GM12878 (cell line): ENCODE measurements around the gene FAM117B. TPM values are rescaled to one million over a fixed set of nuclear protein-coding genes. Genes with fewer than 3 reads are reported as not detected.

ENCODE experiments used
- ATAC-seq: fragments of 200-7000 bp; cut with Tn5 transposase; 3 replicates; pipeline ENCODE4 v1.9.1; 2020; ENCODE audit warnings: mild to moderate bottlenecking, moderate library complexity
- BruUV-seq: library from RNA; stranded (reverse); fragments of 400-500 nt; replicated peaks from 2 replicates; lab custom pipeline; 2021; lab: Mats Ljungman, UMichigan
- CTCF ChIA-PET: fragments of 300-600 bp; sonication (Branson Sonifier 250); formaldehyde crosslinking; extraction: SDS; loops from one replicate; lab custom pipeline; 2021; ENCODE audit warnings: inconsistent platforms; lab: Yijun Ruan, JAX
- POLR2A ChIA-PET: fragments of 350-600 bp; formaldehyde crosslinking; extraction: SDS; loops from one replicate; lab custom pipeline; 2021; ENCODE audit warnings: inconsistent platforms; lab: Charles Lee
- RAD21 ChIA-PET: fragments of 300-600 bp; sonication (Branson Sonifier 250); formaldehyde crosslinking; loops from one replicate; lab custom pipeline; 2023; ENCODE audit warnings: antibody characterized with exemption; ENCODE audit not compliant: unreplicated experiment; lab: Charles Lee
- SMC1A ChIA-PET: fragments of 300-600 bp; sonication (Branson Sonifier 250); formaldehyde crosslinking; loops from one replicate; lab custom pipeline; 2023; ENCODE audit not compliant: unreplicated experiment, uncharacterized antibody; lab: Charles Lee
- DNase-seq: peaks from one replicate; pipeline ENCODE4 v3.0.0-alpha.2; 2011; ENCODE audit warnings: low read depth, low spot score
- FAIRE-seq: peaks from 3 replicates; lab custom pipeline; 2011; peaks lifted over from hg19 to GRCh38; lab: Jason Lieb, UNC
- H2AFZ ChIP-seq: 2 replicates; pipeline ENCODE4 v1.6.0; 2011; ENCODE audit warnings: low read depth, low read length, control low read depth; ENCODE audit not compliant: control insufficient read depth
- H3K27ac ChIP-seq: 2 replicates; pipeline ENCODE4 v1.5.1; 2011; ENCODE audit warnings: control low read depth; ENCODE audit not compliant: control insufficient read depth, insufficient read depth
- H3K27me3 ChIP-seq, 2 experiments: replicated peaks in 1 of 2; 2 replicates each; pipeline versions ENCODE4 v1.6.0 to v1.6.1; 2011; ENCODE audit warnings: low read length in 1 of 2; ENCODE audit not compliant: control insufficient read depth in 2 of 2, insufficient read depth in 2 of 2
- H3K36me3 ChIP-seq, 2 experiments: 2 replicates each; pipeline ENCODE4 v1.5.1; 2011; ENCODE audit warnings: low read length in 1 of 2; ENCODE audit not compliant: control insufficient read depth in 2 of 2, insufficient read depth in 2 of 2
- H3K4me1 ChIP-seq: 2 replicates; pipeline ENCODE4 v1.6.1; 2011; ENCODE audit warnings: mild to moderate bottlenecking, low read length, moderate library complexity, mixed read lengths; ENCODE audit not compliant: control insufficient read depth, insufficient read depth
- H3K4me2 ChIP-seq: 2 replicates; pipeline ENCODE4 v1.6.0; 2011; ENCODE audit warnings: control low read depth; ENCODE audit not compliant: control insufficient read depth, insufficient read depth
- H3K4me3 ChIP-seq: fragments of 200-600 bp; sonication (generic); 2 replicates; pipeline ENCODE4 v1.5.1; 2016
- H3K79me2 ChIP-seq: 2 replicates; pipeline ENCODE4 v1.6.0; 2011; ENCODE audit warnings: low read length; ENCODE audit not compliant: control insufficient read depth, insufficient read depth
- H3K9ac ChIP-seq: 2 replicates; pipeline ENCODE4 v1.8.0; 2011; ENCODE audit warnings: low read length, control low read depth, mixed read lengths; ENCODE audit not compliant: control insufficient read depth, insufficient read depth
- H3K9me3 ChIP-seq: replicated peaks from 3 replicates; pipeline ENCODE4 v1.5.1; 2011; ENCODE audit warnings: mild to moderate bottlenecking, low read length; ENCODE audit not compliant: control insufficient read depth, insufficient read depth
- H4K20me1 ChIP-seq: 2 replicates; pipeline ENCODE4 v1.6.0; 2011; ENCODE audit not compliant: control insufficient read depth, insufficient read depth
- E2F4 ChIP-seq: IDR thresholded peaks from 2 replicates; pipeline ENCODE4 v1.6.1; 2012; ENCODE audit warnings: low read depth, low read length, improper control_type of control experiment
- ELK1 ChIP-seq: IDR thresholded peaks from 2 replicates; pipeline ENCODE4 v1.6.1; 2012; ENCODE audit warnings: low read depth, low read length, improper control_type of control experiment
- EZH2 ChIP-seq: IDR thresholded peaks from 2 replicates; pipeline ENCODE4 v1.6.1; 2012; ENCODE audit warnings: low read depth, mild to moderate bottlenecking, control low read depth, inconsistent platforms, low read length, borderline replicate concordance; ENCODE audit not compliant: control insufficient read depth
- PKNOX1 ChIP-seq: fragments of 450-650 bp; IDR thresholded peaks from 2 replicates; pipeline ENCODE4 v1.6.1; 2016; ENCODE audit warnings: mild to moderate bottlenecking
- WGBS: methylation state at CpG from one replicate; pipeline ENCODE4 v1.1.6; 2016; ENCODE audit warnings: low lambda C conversion rate; ENCODE audit not compliant: insufficient replicate concordance, insufficient coverage; ENCODE audit errors: missing lambda C conversion rate; 5-methylcytosine and 5-hydroxymethylcytosine counted together
- in situ Hi-C: fragments of 300-500 bp; cut with MboI; formaldehyde crosslinking; loops from 9 replicates; pipeline ENCODE4 v1.14.3; 2018; ENCODE audit warnings: mixed read lengths
- intact Hi-C: fragments of 100-400 bp; cut with micrococcal nuclease; formaldehyde crosslinking; loops from one replicate; pipeline ENCODE4 v1.14.2; 2022; ENCODE audit not compliant: unreplicated experiment
- polyA plus RNA-seq, 11 experiments: library from polyadenylated mRNA; depleted of rRNA in 4 of 11; unstranded in 6 of 11; stranded (reverse) in 5 of 11; fragments of >200 nt; fragmentation: Nextera tagmentation in 4 of 11; fragmentation: Illumina TruSeq in 1 of 11; extraction: Ambion mirVana in 4 of 11; extraction: Trizol in 1 of 11; gene quantifications; 1 replicate in 1 of 11; 2 replicates in 10 of 11; pipeline versions ENCODE4 v1.2.1 to v1.2.3, GENCODE V29; 2011 to 2016; ENCODE audit warnings: inconsistent platforms in 2 of 11, missing spikeins in 2 of 11, low read depth in 1 of 11
- total RNA-seq, 4 experiments: library from RNA; depleted of rRNA in 3 of 4; stranded (reverse); fragments of >200 nt in 3 of 4; fragmentation: Illumina TruSeq in 1 of 4; extraction: Trizol in 1 of 4; gene quantifications; 2 replicates each; pipeline versions ENCODE4 v1.2.1 to v1.2.3, GENCODE V29; 2013 to 2021

The FAM117B gene
- total and polyA plus RNA-seq, 10 of the 15 experiments (the other 5 are each of a cell fraction or from before 2014, with no cell fraction given) = 1.6 to 7.6 (median 4.2) TPM

GRCh38 chr2:202639231-202639630, 4.5 kb downstream of the FAM117B start:
- Histone ChIP-seq H3K4me2 (peak overlapping the region; percentile 21), H3K4me3 (no peak overlapping the region), H4K20me1 (no peaks in the 10 kb centered on the region), H3K36me3 (no peaks in the 10 kb centered on the region), H3K4me1 (peaks cover 17% of the 10 kb centered on the region), H3K79me2 (peaks cover 26% of the 10 kb centered on the region), H3K27ac (no peak overlapping the region), H3K9ac (no peak overlapping the region), H3K27me3 (no peaks in the 10 kb centered on the region), H3K9me3 (no peaks in the 10 kb centered on the region), H2AFZ (no peak overlapping the region)
- BruUV-seq = no TSS peak
- FAIRE-seq (no peak), DNase-seq (no peak), ATAC-seq (no peak)
- ChIA-PET CTCF (no interaction called here), POLR2A (no interaction called here), SMC1A (interaction anchor here (2.7 to 4.3 kb wide), 2 partner anchors 25 to 50 kb away, joined by 8 to 26 read pairs; no protein-coding TSS in a partner anchor), RAD21 (no interaction called here)
- WGBS = 57% methylated on average over 3 of the region's 3 CpGs
- TF ChIP-seq PKNOX1 (peak; percentile 55; the same call in 1 of the 2 replicates), EZH2 (no peak), ELK1 (no peak), E2F4 (peak; percentile 45; the same call in 1 of the 2 replicates)
- in situ Hi-C loops = no loop called here
- intact Hi-C loops = loop anchor here (5.0 kb wide), 1 partner anchor 143 kb away; no protein-coding TSS in a partner anchor
